Brain pericyte (primary cell): ENCODE measurements around the gene SLC29A2.
"Not testable (repeated sequence)": the region's sequence is repeated elsewhere in the genome, so short reads cannot be mapped to it uniquely, and the experiment has no call there.

ENCODE experiments used
- DNase-seq: peaks from one replicate; pipeline ENCODE4 v3.0.0-alpha.2; 2012; ENCODE audit warnings: low read depth, low spot score

SLC29A2 gene

DNA sequence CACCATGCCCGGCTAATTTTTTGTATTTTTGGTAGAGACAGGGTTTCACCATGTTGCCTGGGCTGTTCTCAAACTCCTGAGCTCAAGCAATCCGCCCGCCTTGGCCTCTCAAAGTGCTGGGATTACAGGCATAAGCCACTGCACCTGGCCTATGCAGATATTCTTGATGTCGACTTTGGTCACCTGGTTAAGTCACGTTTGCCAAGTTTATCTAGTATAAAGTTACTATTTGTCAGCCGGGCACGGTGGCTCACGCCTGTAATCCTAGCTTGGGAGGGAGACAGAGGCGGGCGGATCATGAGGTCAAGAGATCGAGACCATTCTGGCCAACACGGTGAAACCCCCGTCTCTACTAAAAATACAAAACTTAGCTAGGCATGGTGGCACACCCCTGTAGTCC, 12.8 kb upstream of the SLC29A2 start:
- not testable (repeated sequence) for DNase-seq

DNA sequence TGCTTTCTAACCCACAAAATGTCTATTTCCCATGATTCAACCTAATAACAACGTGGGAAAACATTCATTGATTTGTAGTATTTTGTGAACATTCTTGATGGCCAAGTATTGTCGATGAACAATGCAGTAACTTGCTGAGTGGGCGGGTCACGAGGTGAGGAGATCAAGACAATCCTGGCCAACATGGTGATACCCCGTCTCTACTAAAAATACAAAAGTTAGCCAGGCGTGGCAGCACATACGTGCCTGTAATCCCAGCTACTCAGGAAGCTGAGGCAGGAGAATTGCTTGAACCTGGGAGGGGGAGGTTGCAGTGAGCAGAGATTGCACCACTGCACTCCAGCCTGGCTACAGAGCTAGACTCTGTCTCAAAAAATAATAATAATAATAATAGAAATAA, 8.7 kb upstream of the SLC29A2 start:
- DNase-seq = not testable (repeated sequence)

DNA sequence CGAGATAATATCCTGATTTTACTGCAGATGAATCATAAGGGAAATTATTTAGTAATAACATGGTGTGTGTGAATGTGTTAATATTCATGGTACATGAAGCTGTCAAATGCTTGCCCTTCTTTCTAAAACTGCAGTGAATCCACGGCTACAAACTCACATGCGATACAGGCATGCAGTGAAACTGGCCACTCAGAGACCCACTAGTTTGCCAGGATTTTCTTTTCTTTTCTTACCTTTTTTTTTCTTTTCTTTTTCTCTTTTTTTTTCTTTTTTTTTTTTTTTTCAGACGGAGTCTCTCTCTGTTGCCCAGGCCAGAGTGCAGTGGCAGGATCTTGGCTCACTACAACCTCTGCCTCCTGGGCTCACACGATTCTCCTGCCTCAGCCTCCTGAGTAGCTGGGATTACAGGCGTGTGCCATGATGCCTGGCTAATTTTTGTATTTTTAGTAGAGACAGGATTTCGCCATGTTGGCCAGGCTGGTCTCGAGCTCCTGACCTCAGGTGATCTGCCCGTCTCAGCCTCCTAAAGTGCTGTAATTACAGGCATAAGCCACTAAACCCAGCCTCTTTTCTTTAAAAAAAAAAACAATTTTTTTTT, 2.2 kb upstream of the SLC29A2 start:
- not testable (repeated sequence) for DNase-seq

DNA sequence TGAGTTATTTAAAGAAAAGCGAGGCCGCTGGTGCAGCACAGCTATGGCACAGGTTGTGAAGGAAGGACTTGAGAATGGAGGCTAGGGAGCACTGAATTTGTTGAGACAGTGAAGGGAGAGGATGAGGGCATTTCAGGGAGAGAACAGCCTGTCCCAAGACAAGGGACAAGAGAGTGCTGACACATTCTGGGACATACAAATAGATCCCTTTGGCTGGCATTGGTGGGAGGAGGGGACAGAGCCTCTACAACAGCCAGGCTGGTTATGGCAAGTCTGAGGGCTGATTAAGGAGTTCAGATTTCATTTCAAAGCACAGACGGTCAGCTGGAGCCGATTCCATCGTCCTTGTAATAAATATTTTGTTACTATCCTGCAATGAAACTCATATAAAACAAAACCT, 1.7 kb upstream of the SLC29A2 start:
- DNase-seq = no peak

- DNase-seq = no peak
Measured at GRCh38 chr11:66369073-66369894, 2.3 kb downstream of the SLC29A2 start.

DNA sequence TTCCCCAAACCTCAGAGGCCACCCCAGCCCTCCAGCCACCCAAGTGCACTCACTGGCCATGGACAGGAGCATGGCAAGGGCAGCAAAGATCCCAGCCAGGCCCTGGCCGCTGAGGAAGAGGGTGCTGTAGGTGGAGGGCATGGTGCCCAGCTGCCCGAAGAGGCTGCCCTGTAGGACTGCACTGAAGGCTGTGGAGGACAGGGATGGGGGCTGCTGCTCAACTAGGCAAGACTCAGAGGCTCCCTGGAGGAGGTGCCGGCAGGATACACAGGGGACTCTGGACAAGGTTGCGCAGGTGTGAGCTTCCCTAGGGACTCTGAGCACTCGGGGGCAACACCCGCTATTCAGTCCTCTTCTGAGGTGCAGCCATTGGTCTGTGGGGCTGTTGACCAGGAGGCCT, 3.1 kb downstream of the SLC29A2 start:
- no peak for DNase-seq

GRCh38 chr11:66367561-66368312, 3.8 kb downstream of the SLC29A2 start:
- DNase-seq = no peak

- no peak for DNase-seq
Measured at GRCh38 chr11:66366844-66367477, 4.6 kb downstream of the SLC29A2 start.

GRCh38 chr11:66365711-66366619, 5.6 kb downstream of the SLC29A2 start:
- DNase-seq = no peak

GRCh38 chr11:66365166-66365565, 6.4 kb downstream of the SLC29A2 start:
- no peak for DNase-seq

GRCh38 chr11:66363805-66364535, 7.6 kb downstream of the SLC29A2 start:
- no peak for DNase-seq

- DNase-seq = no peak
Measured at GRCh38 chr11:66363187-66363601, 8.4 kb downstream of the SLC29A2 start.

DNA sequence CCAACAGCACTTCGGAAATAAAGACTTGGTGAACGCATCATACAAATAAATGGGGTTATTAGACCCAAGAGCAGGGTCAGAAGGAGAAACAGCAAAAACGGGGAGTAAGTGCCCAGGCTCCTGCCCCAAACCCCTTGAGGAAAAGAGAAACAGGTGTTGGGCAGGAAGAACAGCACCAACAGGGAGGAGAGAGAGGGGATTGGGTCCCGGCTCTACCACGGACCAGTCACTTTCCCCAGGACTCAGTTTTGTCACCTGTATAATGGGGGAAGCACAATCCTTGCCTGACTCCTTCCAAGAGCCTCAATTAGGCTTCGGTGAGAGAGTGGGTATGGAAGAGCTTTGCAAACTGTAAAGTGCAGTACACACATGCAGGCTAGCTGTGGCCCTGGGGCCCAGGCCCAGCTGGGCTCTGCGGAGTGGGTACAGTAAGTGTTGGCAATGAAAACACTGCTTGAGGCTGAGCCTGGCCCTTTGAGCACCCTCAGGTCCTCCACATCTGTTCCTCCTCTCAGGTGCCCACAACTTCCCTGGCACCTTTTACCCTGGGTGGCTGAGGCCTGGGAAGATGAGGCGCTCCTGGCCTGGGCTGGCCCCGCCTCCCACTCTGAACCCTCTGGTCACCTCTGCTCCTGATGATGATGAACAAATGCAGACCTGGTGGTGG, 8.9 kb downstream of the SLC29A2 start:
- no peak for DNase-seq

DNA sequence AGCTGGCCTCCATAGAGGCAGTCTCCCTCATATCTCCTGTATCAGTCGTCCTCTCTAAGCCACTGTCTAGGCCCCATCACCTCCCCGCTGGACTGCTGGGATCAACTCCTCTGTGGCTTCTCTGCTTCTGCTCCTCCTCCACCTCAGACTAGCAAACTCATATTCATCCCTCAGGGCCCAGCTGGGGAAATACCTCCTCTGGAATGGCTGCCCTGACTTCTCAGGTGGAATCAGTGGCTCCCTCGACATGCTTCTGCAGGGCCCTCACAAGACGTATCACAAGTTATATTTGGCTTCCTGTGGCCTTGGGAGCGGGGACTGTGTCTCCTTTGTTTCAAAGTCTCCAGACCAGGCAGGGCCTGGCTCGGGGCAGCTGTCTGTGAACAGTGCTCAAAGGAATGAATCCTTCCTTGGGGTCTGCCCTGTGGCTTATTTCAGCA, 10.0 kb downstream of the SLC29A2 start:
- no peak for DNase-seq

DNA sequence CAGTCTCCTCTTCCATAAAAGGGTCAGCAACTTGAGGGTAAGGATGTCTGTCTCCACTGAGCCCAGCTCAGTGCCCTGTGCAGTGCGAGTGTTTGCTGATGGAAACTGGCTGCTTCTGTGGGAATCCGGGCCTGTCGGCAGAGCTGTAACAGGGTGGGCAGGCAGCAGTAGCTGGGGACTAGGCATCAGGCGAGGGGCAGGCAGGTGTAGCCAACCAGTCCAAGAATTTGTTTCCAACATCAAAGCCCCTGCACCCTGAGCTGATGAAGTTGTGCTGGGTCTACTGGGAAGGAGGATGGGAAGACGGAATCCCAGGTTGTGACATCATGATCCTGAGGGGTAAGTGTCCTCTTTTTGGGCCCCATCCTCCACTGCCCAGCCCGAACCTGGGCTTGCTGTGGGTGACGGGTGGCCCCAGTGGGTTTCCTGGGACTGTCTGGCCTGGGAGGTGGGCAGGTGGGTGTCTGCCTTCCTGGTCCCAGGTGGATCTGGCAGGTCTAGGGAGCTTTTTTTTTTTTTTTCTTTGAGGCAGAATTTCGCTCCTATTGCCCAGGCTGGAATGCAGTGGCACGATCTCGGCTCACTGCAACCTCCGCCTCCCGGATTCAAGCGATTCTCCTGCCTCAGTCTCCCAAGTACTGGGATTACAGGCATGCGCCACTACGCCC, 11.0 kb downstream of the SLC29A2 start:
- DNase-seq = no peak

GRCh38 chr11:66359662-66360087, 11.9 kb downstream of the SLC29A2 start:
- no peak for DNase-seq

DNA sequence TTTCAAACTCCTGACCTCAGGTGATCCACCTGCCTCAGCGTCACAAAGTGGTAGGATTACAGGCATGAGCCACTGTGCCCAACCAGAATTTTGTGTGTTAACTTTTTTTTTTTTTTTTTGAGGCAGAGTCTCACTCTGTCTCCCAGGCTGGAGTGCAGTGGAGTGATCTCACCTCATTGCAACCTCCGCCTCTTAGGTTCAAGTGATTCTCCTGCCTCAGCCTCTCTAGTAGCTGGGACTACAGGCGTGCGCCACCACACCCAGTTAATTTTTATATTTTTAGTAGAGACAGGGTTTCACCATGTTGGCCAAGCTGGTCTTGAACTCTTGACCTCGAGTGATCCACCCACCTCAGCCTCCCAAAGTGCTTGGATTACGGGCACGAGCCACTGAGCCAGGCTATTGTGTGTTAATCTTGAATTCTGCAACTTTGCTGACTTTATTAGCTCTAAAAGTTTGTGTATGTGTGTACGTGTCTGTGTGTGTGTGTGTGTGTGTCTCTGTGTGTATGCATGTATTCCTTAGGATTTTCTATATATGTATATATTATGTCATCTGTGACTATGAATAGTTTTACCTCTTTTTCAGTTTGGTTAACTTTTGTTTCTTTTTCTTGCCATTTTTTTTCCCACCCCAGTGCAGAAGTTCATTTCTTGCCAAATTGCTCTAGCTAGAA, 20.9 kb downstream of the SLC29A2 start:
- DNase-seq = not testable (repeated sequence)

GRCh38 chr11:66349084-66349386, 22.5 kb downstream of the SLC29A2 start:
- DNase-seq = no peak
